K562 (cell line): ENCODE measurements around the gene MARCHF9. TPM values are rescaled to one million over a fixed set of nuclear protein-coding genes. Genes with fewer than 3 reads are reported as not detected.

Experiments
- ATAC-seq: fragments of 200-7000 bp; cut with Tn5 transposase; 3 replicates; pipeline ENCODE4 v1.9.1; 2020; ENCODE audit warnings: moderate library complexity
- BruUV-seq: library from RNA; stranded (reverse); fragments of 400-500 nt; replicated peaks from 2 replicates; lab custom pipeline; 2021; lab: Mats Ljungman, UMichigan
- CTCF ChIA-PET: fragments of 300-600 bp; formaldehyde crosslinking; extraction: SDS; loops from one replicate; lab custom pipeline; 2021; ENCODE audit warnings: low intra/inter-chr PET ratio; lab: Yijun Ruan, JAX
- POLR2A ChIA-PET: fragments of 300-600, 350-650 bp; sonication (Branson Sonifier 250); formaldehyde crosslinking; extraction: SDS; loops from one replicate; lab custom pipeline; 2021; ENCODE audit warnings: antibody characterized with exemption, inconsistent platforms; lab: Yijun Ruan, JAX
- DNase-seq, 4 experiments: peaks; one replicate each; pipeline versions ENCODE4 v3.0.0 to v3.0.0-alpha.2; 2011 to 2018; ENCODE audit warnings: low spot score in 3 of 4, mixed read lengths in 3 of 4; ENCODE audit errors: extremely low read depth in 1 of 4
- FAIRE-seq: peaks from 2 replicates; lab custom pipeline; 2011; peaks lifted over from hg19 to GRCh38; lab: Jason Lieb, UNC
- H2AFZ ChIP-seq: 2 replicates; pipeline ENCODE4 v1.6.0; 2011; ENCODE audit warnings: low read depth, low read length, control low read depth, inconsistent platforms
- H3K27ac ChIP-seq: fragments of 200-600 bp; 3 replicates; pipeline ENCODE4 v1.8.0; 2011; ENCODE audit warnings: low read depth, mild to moderate bottlenecking, control low read depth, inconsistent platforms, low read length, moderate library complexity, mixed read lengths; ENCODE audit errors: extremely low read depth
- H3K27me3 ChIP-seq, 2 experiments: fragments of 300-600 bp in 1 of 2; 2 replicates in 1 of 2; 3 replicates in 1 of 2; pipeline versions ENCODE4 v1.6.0 to v1.8.0; 2011; ENCODE audit warnings: inconsistent platforms in 2 of 2, low read length in 2 of 2, mild to moderate bottlenecking in 1 of 2, mixed read lengths in 1 of 2, moderate library complexity in 1 of 2; ENCODE audit not compliant: control insufficient read depth in 2 of 2, insufficient read depth in 2 of 2
- H3K36me3 ChIP-seq: fragments of 300-600 bp; 3 replicates; pipeline ENCODE4 v1.8.0; 2011; ENCODE audit warnings: mild to moderate bottlenecking, low read length, inconsistent platforms; ENCODE audit not compliant: control insufficient read depth, insufficient read depth
- H3K4me1 ChIP-seq, 2 experiments: fragments of 200-600 bp in 1 of 2; replicated peaks in 1 of 2; 2 replicates in 1 of 2; 3 replicates in 1 of 2; pipeline versions ENCODE4 v1.5.1 to v1.8.0; 2011; ENCODE audit warnings: inconsistent platforms in 2 of 2, low read length in 2 of 2, mild to moderate bottlenecking in 1 of 2, mixed read lengths in 1 of 2, moderate library complexity in 1 of 2; ENCODE audit not compliant: control insufficient read depth in 2 of 2, insufficient read depth in 2 of 2
- H3K4me2 ChIP-seq: 2 replicates; pipeline ENCODE4 v1.6.1; 2011; ENCODE audit warnings: low read length, control low read depth, inconsistent platforms, mixed read lengths; ENCODE audit not compliant: insufficient read depth
- H3K4me3 ChIP-seq: fragments of 200-600 bp; sonication (generic), shearing (Covaris generic); 2 replicates; pipeline ENCODE4 v1.5.1; 2016; ENCODE audit warnings: control low read depth, inconsistent platforms
- H3K79me2 ChIP-seq: fragments of 200-600 bp; 3 replicates; pipeline ENCODE4 v1.8.0; 2011; ENCODE audit warnings: low read length, inconsistent platforms; ENCODE audit not compliant: control insufficient read depth, insufficient read depth
- H3K9ac ChIP-seq, 2 experiments: 2 replicates each; pipeline versions ENCODE4 v1.6.0 to v1.6.1; 2011; ENCODE audit warnings: low read depth in 2 of 2, low read length in 2 of 2, control low read depth in 1 of 2, inconsistent platforms in 1 of 2, mild to moderate bottlenecking in 1 of 2, mixed read lengths in 1 of 2; ENCODE audit not compliant: insufficient read depth in 1 of 2
- H3K9me1 ChIP-seq: one replicate; pipeline ENCODE4 v1.6.0; 2011; ENCODE audit warnings: inconsistent platforms, mild to moderate bottlenecking, low read length, moderate library complexity; ENCODE audit not compliant: control insufficient read depth, insufficient read depth
- H3K9me3 ChIP-seq: replicated peaks from 2 replicates; pipeline ENCODE4 v1.5.1; 2011; ENCODE audit warnings: low read depth, low read length, inconsistent platforms; ENCODE audit not compliant: control insufficient read depth, insufficient read depth
- H4K20me1 ChIP-seq: replicated peaks from 2 replicates; pipeline ENCODE4 v1.6.1; 2011; ENCODE audit warnings: low read length, inconsistent platforms, mixed read lengths; ENCODE audit not compliant: control insufficient read depth, insufficient read depth
- CBX2 ChIP-seq: fragments of 200-600 bp; sonication (generic); IDR thresholded peaks from one replicate; pipeline ENCODE4 v1.6.1; 2012; ENCODE audit warnings: mild to moderate bottlenecking, low read length, inconsistent platforms; ENCODE audit not compliant: insufficient read depth, poor library complexity, severe bottlenecking
- DDX20 ChIP-seq: fragments of 450-650 bp; IDR thresholded peaks from 2 replicates; pipeline ENCODE4 v1.6.1; 2016; ENCODE audit warnings: missing genetic modification characterization, low read depth, mild to moderate bottlenecking, missing compliant biosample characterization, moderate library complexity
- GABPB2 ChIP-seq: fragments of 250-450 bp; sonication (Bioruptor Pico); conservative IDR thresholded peaks from 2 replicates; pipeline ENCODE4 v1.5.1; 2021; ENCODE audit warnings: mild to moderate bottlenecking
- HDAC6 ChIP-seq: IDR thresholded peaks from 2 replicates; pipeline ENCODE4 v1.6.1; 2012; ENCODE audit warnings: low read depth, mild to moderate bottlenecking, control low read depth, inconsistent platforms, low read length, moderate library complexity
- HMGXB4 ChIP-seq: sonication (generic); formaldehyde crosslinking; IDR thresholded peaks from 2 replicates; pipeline ENCODE4 v1.8.1; 2023; ENCODE audit warnings: mild to moderate bottlenecking, missing genetic modification reagents
- NR4A1 ChIP-seq, 2 experiments: fragments of 250-450 bp in 1 of 2; fragments of 450-650 bp in 1 of 2; sonication (Bioruptor Pico) in 1 of 2; IDR thresholded peaks; 2 replicates each; pipeline versions ENCODE4 v1.4.0 to v1.6.1; 2016 to 2020; ENCODE audit warnings: mild to moderate bottlenecking in 2 of 2, missing compliant biosample characterization in 1 of 2, missing genetic modification characterization in 1 of 2, moderate library complexity in 1 of 2
- PHB2 ChIP-seq: fragments of 450-650 bp; IDR thresholded peaks from 2 replicates; pipeline ENCODE4 v1.6.1; 2017; ENCODE audit warnings: low read depth
- RB1 ChIP-seq: fragments of 450-650 bp; IDR thresholded peaks from 2 replicates; pipeline ENCODE4 v1.6.1; 2017; ENCODE audit warnings: low read depth, mild to moderate bottlenecking
- RBM17 ChIP-seq: fragments of 200-400 bp; formaldehyde crosslinking; IDR thresholded peaks from 2 replicates; pipeline ENCODE4 v1.6.1; 2017; ENCODE audit warnings: low read depth, mild to moderate bottlenecking, low read length, borderline replicate concordance
- SOX6 ChIP-seq: fragments of 450-650 bp; IDR thresholded peaks from 2 replicates; pipeline ENCODE4 v1.6.1; 2014; ENCODE audit warnings: mild to moderate bottlenecking
- TCF3 ChIP-seq: sonication (generic); formaldehyde crosslinking; IDR thresholded peaks from 2 replicates; pipeline ENCODE4 v1.4.0; 2020; ENCODE audit warnings: mild to moderate bottlenecking, missing genetic modification reagents
- THRA ChIP-seq: fragments of 450-650 bp; IDR thresholded peaks from 2 replicates; pipeline ENCODE4 v1.6.1; 2017; ENCODE audit warnings: mild to moderate bottlenecking, moderate library complexity
- ZBTB12 ChIP-seq: fragments of 250-450 bp; sonication (Bioruptor Pico); IDR thresholded peaks from 2 replicates; pipeline ENCODE4 v1.4.0; 2020
- ZNF280A ChIP-seq: fragments of 450-650 bp; IDR thresholded peaks from 2 replicates; pipeline ENCODE4 v1.6.1; 2018; ENCODE audit warnings: mild to moderate bottlenecking, low read depth; ENCODE audit not compliant: partially characterized antibody
- ZNF785 ChIP-seq: fragments of 250-450 bp; sonication (Bioruptor Pico); IDR thresholded peaks from 2 replicates; pipeline ENCODE4 v1.4.0; 2020; ENCODE audit warnings: mild to moderate bottlenecking
- WGBS: fragments of 100-300 bp; shearing (Covaris generic); methylation state at CpG from one replicate; pipeline ENCODE4 v1.1.6; 2016; ENCODE audit warnings: low coverage, mixed read lengths; ENCODE audit not compliant: insufficient coverage; ENCODE audit errors: missing lambda C conversion rate; 5-methylcytosine and 5-hydroxymethylcytosine counted together
- in situ Hi-C: fragments of 300-500 bp; cut with MboI; formaldehyde crosslinking; loops from 4 replicates; pipeline ENCODE4 v1.15.0; 2018; ENCODE audit warnings: inconsistent platforms, mixed read lengths
- intact Hi-C: fragments of 100-400 bp; cut with micrococcal nuclease; formaldehyde crosslinking; loops from 2 replicates; pipeline ENCODE4 v1.14.2; 2022
- polyA plus RNA-seq, 8 experiments: library from polyadenylated mRNA; depleted of rRNA in 4 of 8; stranded (reverse) in 5 of 8; unstranded in 3 of 8; fragments of >200 nt; fragmentation: Nextera tagmentation in 2 of 8; fragmentation: Illumina TruSeq in 1 of 8; extraction: Ambion mirVana in 2 of 8; extraction: Trizol in 1 of 8; gene quantifications; 2 replicates each; pipeline versions ENCODE4 v1.2.1 to v1.2.3, GENCODE V29; 2011 to 2014; ENCODE audit warnings: inconsistent platforms in 1 of 8, missing spikeins in 1 of 8
- total RNA-seq, 7 experiments: library from RNA; depleted of rRNA in 6 of 7; stranded (reverse); fragments of >200 nt in 6 of 7; fragmentation: Illumina TruSeq in 2 of 7; extraction: Trizol in 2 of 7; gene quantifications; 2 replicates each; pipeline versions ENCODE4 v1.2.1 to v1.2.3, GENCODE V29; 2011 to 2021; ENCODE audit warnings: low replicate concordance in 1 of 7

Gene MARCHF9
- total and polyA plus RNA-seq, 9 of the 15 experiments (the other 6 are each of a cell fraction or from before 2014, with no cell fraction given): 0.80 to 12.4 (median 6.2) TPM

- CTCF ChIA-PET: no interaction called here
Measured at GRCh38 chr12:57796996-57797395, 42.1 kb downstream of the MARCHF9 start.

More at GRCh38 chr12:57796996-57797395, 42.1 kb downstream of the MARCHF9 start:
- POLR2A ChIA-PET: interaction anchor here (1.1 kb wide), 1 partner anchor 15 kb away, joined by 3 read pairs; the partner anchor contains the start of gene TSFM
- in situ Hi-C loops (no loop called here), intact Hi-C loops (no loop called here)
- DNase-seq: no peak
- Histone ChIP-seq H3K4me1 (peaks cover 2 to 4% of the 10 kb centered on the region in 2 experiments; a peak in 2 of 5 replicates), H4K20me1 (no peaks in the 10 kb centered on the region), H3K9me3 (no peaks in the 10 kb centered on the region), H3K27me3 (no peaks in the 10 kb centered on the region), H3K4me3 (no peak overlapping the region), H3K9ac (no peak overlapping the region), H3K27ac (no peak overlapping the region), H3K79me2 (peaks cover 2% of the 10 kb centered on the region; the same call in 1 of the 3 replicates), H2AFZ (no peak overlapping the region), H3K9me1 (no peaks in the 10 kb centered on the region), H3K36me3 (peaks cover 70% of the 10 kb centered on the region), H3K4me2 (no peak overlapping the region)
- TF ChIP-seq SOX6 (no peak), RB1 (no peak), CBX2 (no peak), ZNF280A (no peak), PHB2 (no peak), ZBTB12 (no peak), HDAC6 (no peak), NR4A1 (CRISPR knock-in tag; IDR thresholded peaks at IDR 0.05) (no peak), NR4A1 (tag; IDR thresholded peaks at IDR 0.05) (no peak), HMGXB4 (CRISPR knock-in tag) (no peak), RBM17 (no peak), ZNF785 (CRISPR knock-in tag) (no peak), THRA (no peak), GABPB2 (CRISPR knock-in tag) (no peak), DDX20 (tag) (no peak), TCF3 (CRISPR knock-in tag) (no peak)
- WGBS: 100% methylated on average over 1 of the region's 1 CpG
- no peak for ATAC-seq
- no peak for FAIRE-seq
- no TSS peak for BruUV-seq
